Naive thymus-derived CD4-positive, alpha-beta T cell (primary cell): ENCODE data around the gene USP9X. TPM values are rescaled to one million over a fixed set of nuclear protein-coding genes. Genes with fewer than 3 reads are reported as not detected.
A peak's percentile ranks its signal among the peaks of the same experiment; 100 is the strongest.

Experiments
- ATAC-seq: fragments of 150-1000 bp; cut with Tn5 transposase; 2 replicates; pipeline ENCODE4 v1.10.0; 2021; ENCODE audit warnings: mild to moderate bottlenecking, moderate library complexity
- CTCF ChIA-PET: fragments of 350-600 bp; sonication (Branson Sonifier 250); formaldehyde crosslinking; loops from one replicate; lab custom pipeline; 2021; ENCODE audit warnings: antibody characterized with exemption; lab: Charles Lee
- POLR2A ChIA-PET: fragments of 350-600 bp; sonication (Branson Sonifier 250); formaldehyde crosslinking; loops from one replicate; lab custom pipeline; 2021; ENCODE audit warnings: antibody characterized with exemption, inconsistent platforms; lab: Charles Lee
- DNase-seq, 9 donors: peaks; one replicate each; pipeline versions ENCODE4 v3.0.0 to v3.0.0-alpha.2; 2020 to 2022; ENCODE audit warnings: mixed read lengths in 1 of 9
- H3K27ac ChIP-seq: one replicate; pipeline ENCODE4 v1.7.0; 2013; ENCODE audit warnings: mild to moderate bottlenecking, low read depth, low read length, moderate library complexity
- H3K27me3 ChIP-seq, 2 donors: one replicate each; pipeline ENCODE4 v1.7.0; 2013; ENCODE audit warnings: low read length in 2 of 2, mild to moderate bottlenecking in 2 of 2, moderate library complexity in 2 of 2; ENCODE audit not compliant: control insufficient read depth in 2 of 2, insufficient read depth in 2 of 2
- H3K36me3 ChIP-seq, 3 experiments: 1 replicate in 2 of 3; 2 replicates in 1 of 3; pipeline ENCODE4 v1.7.0; 2013; ENCODE audit warnings: low read length in 3 of 3, mild to moderate bottlenecking in 3 of 3, moderate library complexity in 1 of 3; ENCODE audit not compliant: insufficient read depth in 3 of 3, control insufficient read depth in 2 of 3
- H3K4me1 ChIP-seq, 2 donors: one replicate each; pipeline ENCODE4 v1.7.0; 2013; ENCODE audit warnings: low read length in 2 of 2, mild to moderate bottlenecking in 2 of 2, moderate library complexity in 1 of 2; ENCODE audit not compliant: control insufficient read depth in 2 of 2, insufficient read depth in 2 of 2
- H3K4me3 ChIP-seq: 2 replicates; pipeline ENCODE4 v1.7.0; 2013; ENCODE audit warnings: mild to moderate bottlenecking, low read length
- H3K9me3 ChIP-seq, 3 experiments: 1 replicate in 2 of 3; 2 replicates in 1 of 3; pipeline ENCODE4 v1.7.0; 2013; ENCODE audit warnings: low read length in 3 of 3; ENCODE audit not compliant: control insufficient read depth in 2 of 3
- H3K27ac Mint-ChIP-seq, 9 donors: one replicate each; pipeline ENCODE4 v1.8.0; 2020 to 2022; ENCODE audit warnings: mixed read lengths in 9 of 9, mild to moderate bottlenecking in 8 of 9, moderate library complexity in 5 of 9, inconsistent platforms in 2 of 9
- H3K27me3 Mint-ChIP-seq, 5 donors: one replicate each; pipeline ENCODE4 v1.8.0; 2021 to 2022; ENCODE audit warnings: mixed read lengths in 5 of 5, mild to moderate bottlenecking in 1 of 5
- H3K36me3 Mint-ChIP-seq, 5 donors: one replicate each; pipeline ENCODE4 v1.8.0; 2020 to 2022; ENCODE audit warnings: mixed read lengths in 5 of 5, mild to moderate bottlenecking in 3 of 5, inconsistent platforms in 1 of 5
- H3K4me1 Mint-ChIP-seq, 7 donors: one replicate each; pipeline ENCODE4 v1.8.0; 2020 to 2022; ENCODE audit warnings: mixed read lengths in 7 of 7, mild to moderate bottlenecking in 3 of 7, inconsistent platforms in 1 of 7
- H3K4me3 Mint-ChIP-seq, 10 donors: one replicate each; pipeline ENCODE4 v1.8.0; 2020 to 2022; ENCODE audit warnings: mild to moderate bottlenecking in 10 of 10, mixed read lengths in 10 of 10, moderate library complexity in 6 of 10, inconsistent platforms in 2 of 10
- H3K9me3 Mint-ChIP-seq, 11 donors: one replicate each; pipeline ENCODE4 v1.8.0; 2020 to 2022; ENCODE audit warnings: mixed read lengths in 11 of 11, mild to moderate bottlenecking in 4 of 11, inconsistent platforms in 1 of 11, moderate library complexity in 1 of 11
- intact Hi-C, 2 donors: fragments of 100-400 bp; cut with micrococcal nuclease; formaldehyde crosslinking; loops; one replicate each; pipeline ENCODE4 v1.15.1; 2023
- polyA plus RNA-seq, 2 donors: library from polyadenylated mRNA; unstranded; fragments of 300-500 nt; fragmentation: Illumina TruSeq; gene quantifications; one replicate each; pipeline ENCODE4 v1.2.3, GENCODE V29; 2021
- total RNA-seq, 6 experiments: library from RNA in 5 of 6; stranded (reverse) in 5 of 6; gene quantifications; 1 replicate in 5 of 6; 2 replicates in 1 of 6; pipeline ENCODE4 v1.2.3 and lab custom pipeline; 2021 to 2026

USP9X gene
- total and polyA plus RNA-seq, 7 experiments from 2014 or later = 22.6 to 79.5 (median 68.9) TPM

GRCh38 chrX:41064018-41064417 is 21.2 kb upstream of the USP9X start:
- CTCF ChIA-PET = no interaction called here
- POLR2A ChIA-PET = no interaction called here
- no peak overlapping the region for H3K4me3 ChIP-seq
- H3K27ac ChIP-seq = no peak overlapping the region
- Mint-ChIP-seq H3K9me3 (peaks cover 0 to 1% (median 0%) of the 10 kb centered on the region in 11 donors), H3K36me3 (no peaks in the 10 kb centered on the region), H3K4me1 (peaks cover 0 to 6% (median 0%) of the 10 kb centered on the region in 7 donors), H3K27ac (no peak overlapping the region), H3K4me3 (no peak overlapping the region), H3K27me3 (peaks cover 0 to 5% (median 0%) of the 10 kb centered on the region in 5 donors)
- H3K27me3 ChIP-seq = no peaks in the 10 kb centered on the region
- intact Hi-C loops = loop anchor here in 1 of 2 donors (10.0 kb wide), 1 partner anchor 51 kb away; no protein-coding TSS in a partner anchor
- ATAC-seq (no peak), DNase-seq (no peak)
- H3K4me1 ChIP-seq = no peaks in the 10 kb centered on the region
- no peaks in the 10 kb centered on the region for H3K9me3 ChIP-seq
- H3K36me3 ChIP-seq = no peaks in the 10 kb centered on the region

- Histone ChIP-seq H3K4me1 (no peaks in the 10 kb centered on the region), H3K27me3 (no peaks in the 10 kb centered on the region), H3K9me3 (no peaks in the 10 kb centered on the region), H3K27ac (no peak overlapping the region), H3K36me3 (no peaks in the 10 kb centered on the region), H3K4me3 (no peak overlapping the region)
- Mint-ChIP-seq H3K4me1 (peaks cover 0 to 6% (median 0%) of the 10 kb centered on the region in 7 donors), H3K27ac (no peak overlapping the region), H3K9me3 (peaks cover 0 to 1% (median 0%) of the 10 kb centered on the region in 11 donors), H3K4me3 (no peak overlapping the region), H3K36me3 (no peaks in the 10 kb centered on the region), H3K27me3 (peaks cover 0 to 5% (median 0%) of the 10 kb centered on the region in 5 donors)
- CTCF ChIA-PET = interaction anchor here (0.7 kb wide), 1 partner anchor 11 kb away, joined by 3 read pairs; no protein-coding TSS in a partner anchor
- no peak for DNase-seq
- POLR2A ChIA-PET = no interaction called here
- ATAC-seq = no peak
- intact Hi-C loops = loop anchor here in 1 of 2 donors (10.0 kb wide), 1 partner anchor 48 kb away; no protein-coding TSS in a partner anchor
Observed at GRCh38 chrX:41066391-41066790, 18.9 kb upstream of the USP9X start.

DNA sequence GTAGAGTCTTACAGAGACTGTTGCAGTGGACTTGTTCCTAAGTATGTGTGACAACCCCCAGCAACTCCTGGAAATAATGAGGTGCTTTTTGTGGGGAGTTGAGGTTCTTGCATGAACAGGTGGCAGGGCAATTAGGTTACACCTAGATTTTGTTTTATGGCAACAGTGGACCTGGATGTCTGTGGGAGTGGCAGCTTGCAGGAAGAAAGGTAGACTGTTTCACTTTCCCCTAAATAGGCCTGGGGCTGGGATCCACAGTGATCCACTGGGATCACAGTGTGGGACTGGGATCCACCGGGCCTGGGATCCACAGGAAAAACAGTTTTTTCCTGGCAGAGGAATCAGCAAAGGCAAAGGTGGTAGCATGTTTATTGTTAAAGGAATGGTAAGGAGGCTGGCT is 18.3 kb upstream of the USP9X start:
- POLR2A ChIA-PET = no interaction called here
- Mint-ChIP-seq H3K36me3 (no peaks in the 10 kb centered on the region), H3K4me1 (peaks cover 0 to 6% (median 0%) of the 10 kb centered on the region in 7 donors), H3K9me3 (peaks cover 0 to 1% (median 0%) of the 10 kb centered on the region in 11 donors), H3K4me3 (no peak overlapping the region), H3K27me3 (peaks cover 0 to 5% (median 0%) of the 10 kb centered on the region in 5 donors), H3K27ac (peak overlapping the region in 1 of 9 donors; percentile 49)
- no peaks in the 10 kb centered on the region for H3K36me3 ChIP-seq
- H3K9me3 ChIP-seq = no peaks in the 10 kb centered on the region
- H3K27me3 ChIP-seq = no peaks in the 10 kb centered on the region
- CTCF ChIA-PET = no interaction called here
- H3K27ac ChIP-seq = no peak overlapping the region
- no peak overlapping the region for H3K4me3 ChIP-seq
- ATAC-seq (no peak), DNase-seq (no peak)
- H3K4me1 ChIP-seq = no peaks in the 10 kb centered on the region
- intact Hi-C loops = loop anchor here in 1 of 2 donors (10.0 kb wide), 1 partner anchor 48 kb away; no protein-coding TSS in a partner anchor

DNA sequence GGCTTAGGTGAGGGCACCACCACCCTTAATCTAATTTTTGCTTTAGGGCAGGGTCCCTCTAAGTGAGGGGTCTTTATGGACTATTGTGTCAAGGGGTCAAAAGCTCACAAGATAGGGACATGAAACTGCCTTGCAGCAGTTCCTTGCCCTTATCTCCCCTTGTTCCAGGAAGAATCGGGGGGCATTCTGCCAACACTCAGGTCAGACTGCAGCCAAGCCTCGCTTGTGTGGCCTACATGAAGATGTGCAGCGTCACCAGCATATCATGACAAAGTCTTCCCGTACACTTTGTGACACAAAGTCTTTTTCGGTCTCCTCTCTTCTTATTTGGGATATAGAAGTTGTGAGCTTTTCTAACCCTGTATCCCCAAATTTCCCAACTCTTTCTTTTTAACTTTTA is 17.5 kb upstream of the USP9X start:
- intact Hi-C loops = loop anchor here in 1 of 2 donors (10.0 kb wide), 1 partner anchor 47 kb away; no protein-coding TSS in a partner anchor

DNA sequence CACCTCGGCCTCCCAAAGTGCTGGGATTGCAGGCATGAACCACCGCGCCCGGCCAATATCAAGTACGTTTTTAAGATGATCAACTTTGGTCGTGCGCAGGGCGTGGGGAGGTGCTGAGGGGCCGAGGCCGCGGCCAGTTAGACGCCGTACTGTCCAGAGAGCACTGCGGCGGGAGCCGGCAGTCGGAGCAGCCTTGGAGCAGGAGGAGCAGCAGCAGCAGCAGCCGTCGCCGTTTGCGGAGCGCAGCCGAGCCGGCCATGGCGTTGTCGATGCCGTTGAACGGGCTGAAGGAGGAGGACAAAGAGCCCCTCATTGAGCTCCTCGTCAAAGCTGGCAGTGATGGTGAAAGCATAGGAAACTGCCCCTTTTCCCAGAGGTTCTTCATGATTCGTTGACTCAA is 8.5 kb upstream of the USP9X start:
- POLR2A ChIA-PET = interaction anchor here (0.7 kb wide), 1 partner anchor 20 kb away, joined by 3 read pairs; no protein-coding TSS in a partner anchor
- H3K4me3 Mint-ChIP-seq = no peak overlapping the region
- H3K9me3 Mint-ChIP-seq = peaks cover 0 to 2% (median 0%) of the 10 kb centered on the region in 11 donors

More for the DNA sequence above, 17.5 kb upstream of the USP9X start:
- no peaks in the 10 kb centered on the region for H3K9me3 ChIP-seq
- no peak overlapping the region for H3K27ac ChIP-seq
- H3K36me3 ChIP-seq = no peaks in the 10 kb centered on the region
- ATAC-seq (no peak), DNase-seq (no peak)
- no peaks in the 10 kb centered on the region for H3K27me3 ChIP-seq
- no peaks in the 10 kb centered on the region for H3K4me1 ChIP-seq
- Mint-ChIP-seq H3K4me1 (peaks cover 0 to 6% (median 0%) of the 10 kb centered on the region in 7 donors), H3K36me3 (no peaks in the 10 kb centered on the region), H3K9me3 (peaks cover 0 to 1% (median 0%) of the 10 kb centered on the region in 11 donors), H3K4me3 (no peak overlapping the region), H3K27ac (peak overlapping the region in 2 of 9 donors; percentile 11 to 61), H3K27me3 (peaks cover 0 to 3% (median 0%) of the 10 kb centered on the region in 5 donors)
- ChIA-PET POLR2A (no interaction called here), CTCF (interaction anchor here (0.6 kb wide), 1 partner anchor 186 kb away, joined by 3 read pairs; no protein-coding TSS in a partner anchor)
- no peak overlapping the region for H3K4me3 ChIP-seq

GRCh38 chrX:41081821-41082220 is 3.4 kb upstream of the USP9X start:
- CTCF ChIA-PET = interaction anchor here (1.4 kb wide), 1 partner anchor 38 kb away, joined by 3 read pairs; no protein-coding TSS in a partner anchor
- Mint-ChIP-seq H3K27ac (no peak overlapping the region), H3K9me3 (peaks cover 0 to 8% (median 0%) of the 10 kb centered on the region in 11 donors), H3K36me3 (peaks cover 0 to 2% (median 0%) of the 10 kb centered on the region in 5 donors), H3K4me1 (peaks cover 0 to 15% (median 2%) of the 10 kb centered on the region in 7 donors), H3K27me3 (no peaks in the 10 kb centered on the region), H3K4me3 (no peak overlapping the region)
- ATAC-seq (no peak), DNase-seq (no peak)
- intact Hi-C loops = loop anchor here (5.0 to 10.0 kb wide), 5 partner anchors 85 to 907 kb away; partner anchors contain the start of gene ATP6AP2 (in 1 of the 2)
- Histone ChIP-seq H3K9me3 (no peaks in the 10 kb centered on the region), H3K36me3 (peaks cover 0 to 9% (median 0%) of the 10 kb centered on the region in 3 experiments), H3K27ac (no peak overlapping the region), H3K4me1 (no peaks in the 10 kb centered on the region), H3K4me3 (no peak overlapping the region), H3K27me3 (no peaks in the 10 kb centered on the region)
- POLR2A ChIA-PET = no interaction called here

More for the DNA sequence above, 8.5 kb upstream of the USP9X start:
- Histone ChIP-seq H3K27me3 (no peaks in the 10 kb centered on the region), H3K27ac (no peak overlapping the region), H3K36me3 (no peaks in the 10 kb centered on the region), H3K4me1 (no peaks in the 10 kb centered on the region), H3K9me3 (no peaks in the 10 kb centered on the region), H3K4me3 (no peak overlapping the region)
- Mint-ChIP-seq H3K36me3 (no peaks in the 10 kb centered on the region), H3K27ac (no peak overlapping the region), H3K4me1 (no peaks in the 10 kb centered on the region), H3K27me3 (no peaks in the 10 kb centered on the region)
- CTCF ChIA-PET = no interaction called here
- intact Hi-C loops = no loop called here
- ATAC-seq (no peak), DNase-seq (no peak)
